ENCODE measurements around the gene MSL1. TPM values are rescaled to one million over a fixed set of nuclear protein-coding genes. Genes with fewer than 3 reads are reported as not detected.

The MSL1 gene
- polyA plus RNA-seq, 1 donor from 2014 or later: 137 TPM

- Histone ChIP-seq H3K4me3 (ENCODE audit: low read length) (no peak overlapping the region), H3K79me2 (replicated peaks; ENCODE audit: insufficient read depth, low read length) (peaks cover 7% of the 10 kb centered on the region), H2AFZ (ENCODE audit: low read depth, low read length) (no peak overlapping the region), H3K9me3 (ENCODE audit: low read length) (no peaks in the 10 kb centered on the region), H3K27me3 (ENCODE audit: insufficient read depth, low read depth, low read length) (no peaks in the 10 kb centered on the region), H3K9me2 (ENCODE audit: insufficient read depth, low read length) (no peaks in the 10 kb centered on the region), H3K4me2 (ENCODE audit: low read length) (no peak overlapping the region), H3K36me3 (ENCODE audit: insufficient read depth, low read length) (no peaks in the 10 kb centered on the region), H4K20me1 (ENCODE audit: insufficient read depth) (no peaks in the 10 kb centered on the region), H3F3A (ENCODE audit: insufficient read depth, low read length, poor library complexity, severe bottlenecking) (no peaks in the 10 kb centered on the region), H3K9ac (ENCODE audit: low read length) (no peak overlapping the region), H3K27ac (ENCODE audit: low read length) (no peak overlapping the region)
- TF ChIP-seq SMC3 (conservative IDR thresholded peaks at IDR 0.05; ENCODE audit: poor library complexity) (peak; percentile 88), REST (IDR thresholded peaks at IDR 0.05; ENCODE audit: borderline replicate concordance) (no peak), EP300 (conservative IDR thresholded peaks at IDR 0.05; ENCODE audit: poor library complexity, severe bottlenecking) (no peak), RAD21 (conservative IDR thresholded peaks at IDR 0.05) (peak; percentile 66), CTCF (IDR thresholded peaks at IDR 0.05; ENCODE audit: poor library complexity, severe bottlenecking) (peak; percentile 83)
Observed at GRCh38 chr17:40075201-40075941, 46.4 kb upstream of the MSL1 start.

- H3K4me3 ChIP-seq (ENCODE audit: low read length): no peak overlapping the region
- H3K9me3 ChIP-seq (ENCODE audit: low read length): no peaks in the 10 kb centered on the region
- no peaks in the 10 kb centered on the region for H3K36me3 ChIP-seq (ENCODE audit: insufficient read depth, low read length)
- no peak overlapping the region for H3K9ac ChIP-seq (ENCODE audit: low read length)
- H2AFZ ChIP-seq (ENCODE audit: low read depth, low read length): no peak overlapping the region
- no peak for TF ChIP-seq EP300 (conservative IDR thresholded peaks at IDR 0.05; ENCODE audit: poor library complexity, severe bottlenecking)
- no peak for TF ChIP-seq EZH2 (IDR thresholded peaks at IDR 0.05; ENCODE audit: borderline replicate concordance, insufficient read depth, low read length, poor library complexity, severe bottlenecking)
- no peaks in the 10 kb centered on the region for H3K9me2 ChIP-seq (ENCODE audit: insufficient read depth, low read length)
- peaks cover 2% of the 10 kb centered on the region for H3K79me2 ChIP-seq (replicated peaks; ENCODE audit: insufficient read depth, low read length)
- no peak overlapping the region for H3K4me2 ChIP-seq (ENCODE audit: low read length)
- H3K27me3 ChIP-seq (ENCODE audit: insufficient read depth, low read depth, low read length): no peaks in the 10 kb centered on the region
- H3F3A ChIP-seq (ENCODE audit: insufficient read depth, low read length, poor library complexity, severe bottlenecking): no peaks in the 10 kb centered on the region
- H4K20me1 ChIP-seq (ENCODE audit: insufficient read depth): no peaks in the 10 kb centered on the region
- no peak overlapping the region for H3K27ac ChIP-seq (ENCODE audit: low read length)
Observed at GRCh38 chr17:40075942-40076498, 45.8 kb upstream of the MSL1 start.

GRCh38 chr17:40076591-40076990 lies 45.2 kb upstream of the MSL1 start:
- no peak overlapping the region for H3K27ac ChIP-seq (ENCODE audit: low read length)
- H2AFZ ChIP-seq (ENCODE audit: low read depth, low read length): no peak overlapping the region
- H3K79me2 ChIP-seq (replicated peaks; ENCODE audit: insufficient read depth, low read length): no peaks in the 10 kb centered on the region
- no peak overlapping the region for H3K4me3 ChIP-seq (ENCODE audit: low read length)
- no peaks in the 10 kb centered on the region for H3K9me3 ChIP-seq (ENCODE audit: low read length)
- no peaks in the 10 kb centered on the region for H3K27me3 ChIP-seq (ENCODE audit: insufficient read depth, low read depth, low read length)
- no peaks in the 10 kb centered on the region for H3K9me2 ChIP-seq (ENCODE audit: insufficient read depth, low read length)
- H3K36me3 ChIP-seq (ENCODE audit: insufficient read depth, low read length): no peaks in the 10 kb centered on the region
- H3K9ac ChIP-seq (ENCODE audit: low read length): no peak overlapping the region
- H3F3A ChIP-seq (ENCODE audit: insufficient read depth, low read length, poor library complexity, severe bottlenecking): no peaks in the 10 kb centered on the region
- H3K4me2 ChIP-seq (ENCODE audit: low read length): no peak overlapping the region
- H4K20me1 ChIP-seq (ENCODE audit: insufficient read depth): no peaks in the 10 kb centered on the region
- TF ChIP-seq TAF1 (IDR thresholded peaks at IDR 0.05; ENCODE audit: low read depth): no peak
- no peak for TF ChIP-seq SMC3 (conservative IDR thresholded peaks at IDR 0.05; ENCODE audit: poor library complexity)
- TF ChIP-seq RAD21 (conservative IDR thresholded peaks at IDR 0.05): no peak
- TF ChIP-seq CTCF (IDR thresholded peaks at IDR 0.05; ENCODE audit: poor library complexity, severe bottlenecking): no peak
- TF ChIP-seq EZH2 (IDR thresholded peaks at IDR 0.05; ENCODE audit: borderline replicate concordance, insufficient read depth, low read length, poor library complexity, severe bottlenecking): no peak
- TF ChIP-seq EP300 (conservative IDR thresholded peaks at IDR 0.05; ENCODE audit: poor library complexity, severe bottlenecking): no peak
- no peak for TF ChIP-seq POLR2AphosphoS5 (IDR thresholded peaks at IDR 0.05)
- TF ChIP-seq REST (IDR thresholded peaks at IDR 0.05; ENCODE audit: borderline replicate concordance): no peak
